OCI-LY7 (cell line): ENCODE results near the gene CROT. TPM values are rescaled to one million over a fixed set of nuclear protein-coding genes. Genes with fewer than 3 reads are reported as not detected.

Experiments used
- BruUV-seq: library from RNA; stranded (reverse); fragments of 400-500 nt; replicated peaks from 2 replicates; lab custom pipeline; 2021; lab: Mats Ljungman, UMichigan
- CTCF ChIA-PET: fragments of 300-600 bp; sonication (Branson Sonifier 250); formaldehyde crosslinking; loops from one replicate; lab custom pipeline; 2022; ENCODE audit warnings: antibody characterized with exemption; ENCODE audit not compliant: unreplicated experiment; lab: Charles Lee
- POLR2A ChIA-PET: fragments of 300-600 bp; sonication (Branson Sonifier 250); formaldehyde crosslinking; loops from one replicate; lab custom pipeline; 2022; ENCODE audit warnings: antibody characterized with exemption; lab: Charles Lee
- DNase-seq: peaks from one replicate; pipeline ENCODE4 v3.0.0-alpha.2; 2015; ENCODE audit warnings: low spot score
- H2AFZ ChIP-seq: fragments of 200-600 bp; sonication (generic), shearing (Covaris generic); 2 replicates; pipeline ENCODE4 v1.6.1; 2014; ENCODE audit warnings: mild to moderate bottlenecking, antibody characterized with exemption, low read length, moderate library complexity
- H3K27ac ChIP-seq: fragments of 200-600 bp; sonication (generic); 2 replicates; pipeline ENCODE4 v1.5.1; 2014; ENCODE audit warnings: mixed run types, low read depth, mild to moderate bottlenecking, moderate library complexity, low read length, inconsistent platforms; ENCODE audit not compliant: poor library complexity, severe bottlenecking
- H3K36me3 ChIP-seq: fragments of 200-600 bp; sonication (generic); 2 replicates; pipeline ENCODE4 v1.6.1; 2014; ENCODE audit warnings: mild to moderate bottlenecking, antibody characterized with exemption, low read length, moderate library complexity, mixed read lengths; ENCODE audit not compliant: insufficient read depth
- H3K4me1 ChIP-seq: fragments of 200-600 bp; sonication (generic); 2 replicates; pipeline ENCODE4 v1.5.1; 2014; ENCODE audit warnings: mild to moderate bottlenecking, low read length; ENCODE audit not compliant: insufficient read depth, poor library complexity, severe bottlenecking
- H3K4me2 ChIP-seq: fragments of 200-600 bp; sonication (generic); 2 replicates; pipeline ENCODE4 v1.6.1; 2014; ENCODE audit warnings: mild to moderate bottlenecking, low read length
- H3K4me3 ChIP-seq: fragments of 200-600 bp; sonication (generic); 2 replicates; pipeline ENCODE4 v1.5.1; 2014; ENCODE audit warnings: mild to moderate bottlenecking, low read depth, low read length; ENCODE audit not compliant: poor library complexity, severe bottlenecking
- H3K79me2 ChIP-seq: fragments of 200-600 bp; sonication (generic); 2 replicates; pipeline ENCODE4 v1.6.1; 2016; ENCODE audit warnings: low read depth, mild to moderate bottlenecking, low read length, moderate library complexity, mixed read lengths; ENCODE audit not compliant: insufficient read depth
- H3K9me2 ChIP-seq: fragments of 200-600 bp; sonication (generic); 2 replicates; pipeline ENCODE4 v1.6.1; 2016; ENCODE audit warnings: mild to moderate bottlenecking, low read length, mixed read lengths; ENCODE audit not compliant: insufficient read depth
- H3K9me3 ChIP-seq: fragments of 200-600 bp; sonication (generic); 2 replicates; pipeline ENCODE4 v1.6.1; 2014; ENCODE audit warnings: mild to moderate bottlenecking, mixed run types, low read length, mixed read lengths
- H4K20me1 ChIP-seq: fragments of 200-600 bp; sonication (generic); 2 replicates; pipeline ENCODE4 v1.6.1; 2014; ENCODE audit warnings: mild to moderate bottlenecking, antibody characterized with exemption, low read length, moderate library complexity, mixed read lengths; ENCODE audit not compliant: insufficient read depth
- EZH2phosphoT487 ChIP-seq: fragments of 200-600 bp; sonication (generic); IDR thresholded peaks from 2 replicates; pipeline ENCODE4 v1.6.1; 2018; ENCODE audit warnings: low read depth, borderline replicate concordance, mild to moderate bottlenecking, mixed run types, antibody characterized with exemption, low read length, moderate library complexity, mixed read lengths
- intact Hi-C: fragments of 100-400 bp; cut with micrococcal nuclease; formaldehyde crosslinking; loops from one replicate; pipeline ENCODE4 v1.10.0; 2022; ENCODE audit not compliant: unreplicated experiment
- total RNA-seq, 2 experiments: library from RNA; depleted of rRNA in 1 of 2; stranded (reverse); fragments of >200 nt in 1 of 2; shearing (Covaris generic) in 1 of 2; gene quantifications; 2 replicates each; pipeline ENCODE4 v1.2.3, GENCODE V29; 2014 to 2022
- TF ChIP-seq, protein P1 (sequence below): fragments of 200-600 bp; sonication (generic); conservative IDR thresholded peaks from 2 replicates; pipeline ENCODE4 v1.5.1; 2014; ENCODE audit warnings: mild to moderate bottlenecking, antibody characterized with exemption, low read length, moderate library complexity, mixed read lengths

CROT gene
- total RNA-seq, 2 experiments from 2014 or later, result 3.0 to 8.1 TPM

DNA sequence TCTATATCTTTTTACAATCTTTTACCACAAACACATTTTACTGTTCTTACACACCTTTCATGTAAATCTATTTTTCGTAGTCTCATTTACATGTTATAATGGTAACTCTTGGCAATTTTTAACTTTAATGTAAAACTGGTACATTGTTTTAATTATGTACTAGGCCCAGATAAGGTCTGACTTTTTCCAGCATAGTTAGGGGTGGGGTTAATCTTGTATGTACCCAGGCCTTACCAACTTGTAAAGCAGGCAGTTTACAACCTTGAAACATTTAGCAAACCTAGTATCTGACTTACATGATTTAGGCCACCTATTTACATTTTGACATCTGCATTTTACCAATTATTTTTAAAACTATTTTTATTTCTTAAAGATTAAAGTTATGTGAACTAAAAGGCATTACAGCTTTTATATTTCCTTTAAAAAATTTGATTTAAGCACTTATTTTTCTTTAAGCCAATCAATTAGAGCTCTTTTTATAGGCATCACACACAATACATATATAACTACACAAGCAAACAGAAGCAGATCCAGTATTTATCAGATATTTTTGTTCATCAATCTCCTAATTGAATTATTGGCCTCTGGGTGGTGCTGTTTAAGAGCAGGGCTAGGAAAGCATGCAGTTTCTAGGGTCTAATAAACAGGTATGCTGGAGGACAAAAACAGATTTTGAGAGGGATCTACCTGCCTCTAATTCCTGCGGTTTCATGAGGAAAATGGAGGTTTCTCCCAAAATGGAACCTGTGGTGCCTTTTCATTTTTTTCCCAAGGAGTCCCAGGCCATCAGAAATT, 19.7 kb upstream of the CROT start:
- ChIA-PET CTCF (no interaction called here), POLR2A (interaction anchor here (0.5 to 1.4 kb wide), 2 partner anchors 78 to 84 kb away, joined by 3 read pairs; no protein-coding TSS in a partner anchor)
- H3K27ac ChIP-seq, result no peak overlapping the region
- BruUV-seq, result no TSS peak
- H3K79me2 ChIP-seq, result no peaks in the 10 kb centered on the region
- H3K9me2 ChIP-seq, result no peaks in the 10 kb centered on the region
- intact Hi-C loops, result no loop called here
- H4K20me1 ChIP-seq, result no peaks in the 10 kb centered on the region
- H3K4me3 ChIP-seq, result no peak overlapping the region
- no peaks in the 10 kb centered on the region for H3K36me3 ChIP-seq
- DNase-seq, result no peak
- H3K9me3 ChIP-seq, result peaks cover 16% of the 10 kb centered on the region
- H2AFZ ChIP-seq, result no peak overlapping the region
- TF ChIP-seq EZH2phosphoT487, result no peak
- TF ChIP-seq, protein P1, sequence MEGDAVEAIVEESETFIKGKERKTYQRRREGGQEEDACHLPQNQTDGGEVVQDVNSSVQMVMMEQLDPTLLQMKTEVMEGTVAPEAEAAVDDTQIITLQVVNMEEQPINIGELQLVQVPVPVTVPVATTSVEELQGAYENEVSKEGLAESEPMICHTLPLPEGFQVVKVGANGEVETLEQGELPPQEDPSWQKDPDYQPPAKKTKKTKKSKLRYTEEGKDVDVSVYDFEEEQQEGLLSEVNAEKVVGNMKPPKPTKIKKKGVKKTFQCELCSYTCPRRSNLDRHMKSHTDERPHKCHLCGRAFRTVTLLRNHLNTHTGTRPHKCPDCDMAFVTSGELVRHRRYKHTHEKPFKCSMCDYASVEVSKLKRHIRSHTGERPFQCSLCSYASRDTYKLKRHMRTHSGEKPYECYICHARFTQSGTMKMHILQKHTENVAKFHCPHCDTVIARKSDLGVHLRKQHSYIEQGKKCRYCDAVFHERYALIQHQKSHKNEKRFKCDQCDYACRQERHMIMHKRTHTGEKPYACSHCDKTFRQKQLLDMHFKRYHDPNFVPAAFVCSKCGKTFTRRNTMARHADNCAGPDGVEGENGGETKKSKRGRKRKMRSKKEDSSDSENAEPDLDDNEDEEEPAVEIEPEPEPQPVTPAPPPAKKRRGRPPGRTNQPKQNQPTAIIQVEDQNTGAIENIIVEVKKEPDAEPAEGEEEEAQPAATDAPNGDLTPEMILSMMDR, result peak; percentile 57
- no peaks in the 10 kb centered on the region for H3K4me1 ChIP-seq
- H3K4me2 ChIP-seq, result no peak overlapping the region

DNA sequence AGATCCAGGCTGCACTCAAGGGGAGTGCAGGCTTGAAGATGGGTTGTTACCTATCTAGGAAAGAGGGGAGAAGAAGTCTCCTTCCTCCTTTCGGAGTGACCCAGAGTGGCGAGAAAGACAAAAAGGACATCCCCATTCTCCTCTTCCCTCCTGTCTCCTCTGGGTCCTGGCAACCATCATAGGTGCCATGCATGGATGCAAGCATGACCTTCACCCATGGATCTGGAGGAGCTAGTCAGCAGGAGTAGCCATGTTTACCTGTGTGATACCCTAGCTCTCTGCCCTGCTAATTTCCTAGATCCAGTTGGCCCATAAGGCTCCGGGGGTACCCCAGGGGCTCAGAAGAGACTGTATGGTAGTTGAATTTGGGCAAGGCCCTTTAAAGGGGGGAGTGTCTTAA, 17.2 kb upstream of the CROT start:
- intact Hi-C loops, result no loop called here
- Histone ChIP-seq H3K9me2 (no peaks in the 10 kb centered on the region), H3K36me3 (no peaks in the 10 kb centered on the region), H3K27ac (no peak overlapping the region), H3K4me1 (no peaks in the 10 kb centered on the region), H4K20me1 (no peaks in the 10 kb centered on the region), H3K9me3 (peaks cover 16% of the 10 kb centered on the region), H3K4me3 (no peak overlapping the region), H2AFZ (no peak overlapping the region), H3K79me2 (no peaks in the 10 kb centered on the region), H3K4me2 (no peak overlapping the region)
- POLR2A ChIA-PET, result no interaction called here
- DNase-seq, result peak; percentile 62
- BruUV-seq, result no TSS peak
- CTCF ChIA-PET, result no interaction called here
- TF ChIP-seq, protein P1, result no peak
- TF ChIP-seq EZH2phosphoT487, result no peak

DNA sequence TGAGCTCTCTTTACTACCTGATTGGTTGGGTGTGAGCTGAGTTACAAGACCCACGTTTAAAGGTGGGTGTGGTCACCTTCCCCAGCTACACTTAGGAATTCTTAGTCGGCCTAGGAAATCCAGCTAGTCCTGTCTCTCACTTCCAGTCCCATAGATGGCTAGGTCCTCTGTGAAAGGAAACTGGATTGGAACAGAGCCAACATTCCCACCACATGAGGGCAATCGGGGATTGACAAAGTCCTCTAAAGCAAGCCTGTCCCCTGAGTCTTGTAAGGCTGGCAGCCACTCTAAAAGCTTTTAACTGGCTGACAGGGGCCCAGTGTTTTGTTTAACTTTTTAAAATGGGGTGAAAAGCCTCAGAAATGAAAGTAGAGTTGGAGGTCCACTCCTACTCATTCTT, 15.1 kb upstream of the CROT start:
- DNase-seq, result no peak
- TF ChIP-seq, protein P1, result no peak
- no peak for TF ChIP-seq EZH2phosphoT487
- Histone ChIP-seq H3K79me2 (no peaks in the 10 kb centered on the region), H3K4me2 (no peak overlapping the region), H3K4me1 (no peaks in the 10 kb centered on the region), H2AFZ (no peak overlapping the region), H3K4me3 (no peak overlapping the region), H3K27ac (no peak overlapping the region), H3K36me3 (no peaks in the 10 kb centered on the region), H3K9me3 (peaks cover 21% of the 10 kb centered on the region), H4K20me1 (no peaks in the 10 kb centered on the region), H3K9me2 (no peaks in the 10 kb centered on the region)
- CTCF ChIA-PET, result no interaction called here
- no TSS peak for BruUV-seq
- POLR2A ChIA-PET, result interaction anchor here (1.6 to 1.9 kb wide), 2 partner anchors 15 kb away, joined by 4 read pairs; no protein-coding TSS in a partner anchor
- intact Hi-C loops, result no loop called here
